Upper lobe of right lung (tissue), 1 donor: ENCODE data around the gene ZNG1A. TPM values are rescaled to one million over a fixed set of nuclear protein-coding genes. Genes with fewer than 3 reads are reported as not detected.
A peak's percentile ranks its signal among the peaks of the same experiment; 100 is the strongest.
"Not testable (repeated sequence)": the region's sequence is repeated elsewhere in the genome, so short reads cannot be mapped to it uniquely, and the experiment has no call there.

Experiments used
- ATAC-seq: fragments of 200-7000 bp; cut with Tn5 transposase; one replicate; pipeline ENCODE4 v1.9.1; 2020; ENCODE audit warnings: mild to moderate bottlenecking, moderate library complexity
- DNase-seq: peaks from one replicate; pipeline ENCODE4 v3.0.0-alpha.2; 2020
- H3K27ac ChIP-seq: fragments of 200-600 bp; one replicate; pipeline ENCODE4 v1.8.0; 2022
- H3K27me3 ChIP-seq: fragments of 200-600 bp; one replicate; pipeline ENCODE4 v1.8.0; 2022; ENCODE audit warnings: mild to moderate bottlenecking
- H3K36me3 ChIP-seq: fragments of 200-600 bp; one replicate; pipeline ENCODE4 v1.8.0; 2022
- H3K4me1 ChIP-seq: fragments of 200-600 bp; one replicate; pipeline ENCODE4 v1.8.0; 2022
- H3K4me3 ChIP-seq: fragments of 200-600 bp; one replicate; pipeline ENCODE4 v1.8.0; 2022; ENCODE audit warnings: mild to moderate bottlenecking
- H3K9me3 ChIP-seq: fragments of 200-600 bp; one replicate; pipeline ENCODE4 v1.8.0; 2022
- intact Hi-C: fragments of 100-400 bp; cut with DNase I; formaldehyde crosslinking; loops from one replicate; pipeline ENCODE4 v1.11.0; 2022
- total RNA-seq: library from RNA; stranded (reverse); fragmentation: NEBNext Ultra II Directional; extraction: Animal tissue kit (Norgen Biotek cat#: 25700); gene quantifications from one replicate; pipeline ENCODE4 v1.2.1, GENCODE V29; 2021
- TF ChIP-seq, protein P1 (sequence below): fragments of 200-600 bp; IDR thresholded peaks from one replicate; pipeline ENCODE4 v1.8.0; 2022; ENCODE audit warnings: antibody characterized with exemption
- donor health status: DM: no; HTN: yes; CAD: no; lungs with severe emphysema.

ZNG1A gene
- total RNA-seq, 1 donor from 2014 or later: 24.7 TPM

DNA sequence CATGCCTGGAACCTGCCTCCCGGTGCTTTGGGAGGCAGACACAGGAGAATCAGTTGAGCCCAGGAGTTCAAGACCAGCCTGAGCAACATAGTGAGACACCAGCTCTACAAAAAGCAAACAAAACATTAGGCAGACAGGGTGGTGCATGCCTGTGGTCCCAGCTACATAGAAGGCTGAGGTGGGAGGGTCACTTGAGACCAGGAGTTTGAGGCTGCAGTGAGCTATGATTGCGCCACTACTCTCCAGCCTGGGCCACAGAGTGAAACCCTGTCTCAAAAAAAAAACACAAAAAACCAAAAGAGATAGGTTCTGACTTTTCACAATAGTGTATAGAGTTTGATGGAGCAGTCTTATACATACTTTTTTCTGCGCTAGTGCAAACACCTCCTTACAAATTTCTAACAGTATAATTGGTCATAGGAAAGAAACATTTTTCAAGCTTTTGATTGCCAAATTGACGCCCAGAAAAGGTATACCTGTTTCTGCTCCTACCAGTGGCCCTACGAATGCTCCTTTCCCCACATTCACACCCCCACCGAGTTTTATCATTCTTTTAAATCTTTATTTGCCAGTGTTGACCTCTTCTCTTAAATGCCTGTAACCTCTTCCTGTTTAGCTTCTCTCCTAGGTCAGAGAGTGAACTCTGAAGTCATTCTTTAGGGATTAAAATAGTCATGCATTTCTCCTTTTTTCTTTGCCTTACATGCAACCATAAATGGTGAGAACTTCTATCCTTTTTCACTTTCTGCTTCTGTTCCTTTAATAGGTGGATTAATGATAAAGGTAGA is 43.3 kb upstream of the ZNG1A start:
- peak; percentile 60 for ATAC-seq
- no peak overlapping the region for H3K27ac ChIP-seq
- H3K9me3 ChIP-seq: no peaks in the 10 kb centered on the region
- peaks cover 4% of the 10 kb centered on the region for H3K4me1 ChIP-seq
- no peak for DNase-seq
- TF ChIP-seq, protein P1, sequence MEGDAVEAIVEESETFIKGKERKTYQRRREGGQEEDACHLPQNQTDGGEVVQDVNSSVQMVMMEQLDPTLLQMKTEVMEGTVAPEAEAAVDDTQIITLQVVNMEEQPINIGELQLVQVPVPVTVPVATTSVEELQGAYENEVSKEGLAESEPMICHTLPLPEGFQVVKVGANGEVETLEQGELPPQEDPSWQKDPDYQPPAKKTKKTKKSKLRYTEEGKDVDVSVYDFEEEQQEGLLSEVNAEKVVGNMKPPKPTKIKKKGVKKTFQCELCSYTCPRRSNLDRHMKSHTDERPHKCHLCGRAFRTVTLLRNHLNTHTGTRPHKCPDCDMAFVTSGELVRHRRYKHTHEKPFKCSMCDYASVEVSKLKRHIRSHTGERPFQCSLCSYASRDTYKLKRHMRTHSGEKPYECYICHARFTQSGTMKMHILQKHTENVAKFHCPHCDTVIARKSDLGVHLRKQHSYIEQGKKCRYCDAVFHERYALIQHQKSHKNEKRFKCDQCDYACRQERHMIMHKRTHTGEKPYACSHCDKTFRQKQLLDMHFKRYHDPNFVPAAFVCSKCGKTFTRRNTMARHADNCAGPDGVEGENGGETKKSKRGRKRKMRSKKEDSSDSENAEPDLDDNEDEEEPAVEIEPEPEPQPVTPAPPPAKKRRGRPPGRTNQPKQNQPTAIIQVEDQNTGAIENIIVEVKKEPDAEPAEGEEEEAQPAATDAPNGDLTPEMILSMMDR: no peak
- H3K4me3 ChIP-seq: no peak overlapping the region
- intact Hi-C loops: no loop called here
- H3K36me3 ChIP-seq: no peaks in the 10 kb centered on the region
- H3K27me3 ChIP-seq: no peaks in the 10 kb centered on the region

DNA sequence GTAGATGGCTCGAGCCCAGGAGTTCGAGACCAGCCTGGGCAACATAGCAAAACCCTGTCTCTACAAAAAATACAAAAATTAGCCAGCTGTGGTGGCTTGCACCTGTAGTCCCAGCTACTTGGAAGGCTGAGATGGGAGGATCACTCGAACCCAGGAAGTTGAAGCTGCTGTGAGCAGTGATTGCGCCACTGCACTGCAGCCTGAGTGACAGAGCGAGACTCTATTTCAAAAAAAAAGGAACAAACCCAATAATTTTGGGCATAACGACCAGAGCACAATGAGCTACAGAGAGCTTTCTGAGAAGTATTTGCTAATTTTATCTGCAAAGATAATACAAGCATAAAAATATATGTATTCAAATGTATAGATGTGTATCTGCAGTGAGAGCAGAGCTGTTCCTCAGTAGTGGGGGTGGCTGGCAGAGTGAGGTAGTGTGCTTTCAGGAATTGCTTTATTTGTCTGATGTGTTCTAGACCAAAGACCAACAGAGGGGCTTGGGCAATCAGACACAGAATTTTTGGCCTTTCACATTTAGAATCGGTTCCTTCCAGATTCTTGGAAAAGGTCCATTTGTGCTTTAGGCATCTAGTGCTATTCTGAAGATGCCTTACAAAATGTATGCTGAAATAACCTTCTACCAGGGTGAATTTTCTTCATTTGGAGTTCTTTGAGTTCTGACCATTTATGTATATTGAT is 41.0 kb upstream of the ZNG1A start:
- intact Hi-C loops: no loop called here
- no peak for DNase-seq
- no peaks in the 10 kb centered on the region for H3K9me3 ChIP-seq
- peaks cover 4% of the 10 kb centered on the region for H3K4me1 ChIP-seq
- no peak overlapping the region for H3K27ac ChIP-seq
- H3K36me3 ChIP-seq: no peaks in the 10 kb centered on the region
- H3K4me3 ChIP-seq: no peak overlapping the region
- peak; percentile 46 for ATAC-seq
- TF ChIP-seq, protein P1: no peak
- no peaks in the 10 kb centered on the region for H3K27me3 ChIP-seq

DNA sequence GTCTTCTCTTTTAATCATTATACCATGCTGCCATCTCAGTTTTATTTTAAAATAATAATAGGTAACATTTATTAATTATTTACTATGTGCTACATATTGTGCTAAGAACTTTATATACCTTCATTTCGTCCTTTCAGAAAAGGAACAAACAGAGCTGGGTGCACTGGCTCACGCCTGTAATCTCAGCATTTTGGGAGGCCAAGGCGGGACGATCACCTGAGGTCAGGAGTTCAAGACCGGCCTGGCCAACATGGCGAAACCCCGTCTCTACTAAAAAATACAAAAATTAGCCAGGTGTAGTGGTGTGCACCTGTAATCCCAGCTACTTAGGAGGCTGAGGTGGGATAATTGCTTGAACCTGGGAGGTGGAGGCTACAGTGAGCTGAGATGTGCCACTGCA is 40.2 kb upstream of the ZNG1A start:
- H3K27ac ChIP-seq, H3K4me3 ChIP-seq, H3K9me3 ChIP-seq, DNase-seq, H3K4me1 ChIP-seq, intact Hi-C loops, ATAC-seq, H3K36me3 ChIP-seq, H3K27me3 ChIP-seq: not testable (repeated sequence)

DNA sequence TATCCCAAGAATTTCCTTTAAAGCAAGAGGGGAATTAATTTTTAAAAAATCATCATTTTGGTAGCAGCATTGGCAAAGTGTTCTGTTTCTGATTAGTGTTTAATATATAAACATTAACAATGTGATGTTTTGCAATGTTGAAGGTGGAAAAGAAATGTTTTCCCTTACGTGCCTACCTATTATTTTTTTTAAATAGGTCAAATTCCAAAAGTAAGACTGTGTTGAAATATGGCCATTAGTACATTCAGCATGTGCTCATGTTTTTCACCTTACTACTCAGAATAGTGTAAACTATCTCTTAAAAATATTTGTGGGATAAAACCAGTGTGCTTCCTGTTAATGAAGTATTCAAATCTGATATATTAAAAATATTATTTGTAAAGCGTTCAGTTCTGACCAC is 39.1 kb upstream of the ZNG1A start:
- Histone ChIP-seq H3K27me3 (no peaks in the 10 kb centered on the region), H3K4me1 (peaks cover 7% of the 10 kb centered on the region), H3K4me3 (no peak overlapping the region), H3K27ac (no peak overlapping the region), H3K9me3 (no peaks in the 10 kb centered on the region), H3K36me3 (no peaks in the 10 kb centered on the region)
- DNase-seq (no peak), ATAC-seq (no peak)
- TF ChIP-seq, protein P1: no peak
- intact Hi-C loops: no loop called here

DNA sequence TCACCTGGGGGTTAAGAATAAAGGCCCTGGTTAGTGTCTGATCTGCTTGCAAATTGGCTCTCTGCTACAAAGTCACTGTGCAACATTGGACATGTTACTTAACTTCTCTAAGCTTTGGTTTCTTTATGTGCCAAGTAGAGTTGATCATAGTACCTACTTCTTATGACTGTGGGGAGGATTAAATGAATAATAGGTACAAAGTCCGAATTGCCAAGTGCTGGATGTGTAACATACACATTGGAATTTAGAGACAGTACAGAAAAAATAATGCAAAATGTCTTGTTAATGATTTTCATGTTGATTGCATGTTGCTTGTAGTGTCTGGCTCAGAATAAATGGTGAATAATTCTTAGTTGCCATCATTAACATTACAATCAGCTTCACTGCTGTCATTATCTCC is 38.0 kb upstream of the ZNG1A start:
- no peak for DNase-seq
- Histone ChIP-seq H3K36me3 (no peaks in the 10 kb centered on the region), H3K4me1 (peaks cover 9% of the 10 kb centered on the region), H3K27ac (peak overlapping the region; percentile 34), H3K9me3 (no peaks in the 10 kb centered on the region), H3K4me3 (peak overlapping the region; percentile 62), H3K27me3 (no peaks in the 10 kb centered on the region)
- ATAC-seq: no peak
- intact Hi-C loops: no loop called here
- TF ChIP-seq, protein P1: no peak

DNA sequence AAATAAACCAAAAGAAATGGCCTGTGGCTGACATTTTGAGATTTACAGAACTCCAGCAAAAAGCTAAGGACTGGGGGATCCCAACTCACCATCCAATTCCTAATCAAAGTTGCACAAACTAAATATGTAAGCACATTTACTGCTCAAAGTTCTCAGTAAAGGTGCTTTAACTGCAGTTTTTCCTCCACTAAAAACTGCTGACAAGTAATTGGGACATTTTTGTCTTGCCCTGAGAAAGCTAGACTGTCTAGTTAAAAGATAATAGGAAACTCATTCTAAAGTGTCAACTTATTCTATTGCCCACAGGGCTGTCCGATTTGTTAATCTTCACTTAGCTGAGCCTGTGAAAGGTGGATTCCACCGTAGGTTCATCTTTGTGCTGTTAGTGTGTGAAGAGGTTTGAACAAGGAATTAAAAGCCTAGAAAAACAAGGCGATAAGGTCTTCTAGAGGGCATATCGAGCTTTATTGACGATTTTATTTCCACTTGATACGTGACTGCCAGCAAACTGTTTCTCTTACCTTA is 36.8 kb upstream of the ZNG1A start:
- no peak for DNase-seq
- peaks cover 16% of the 10 kb centered on the region for H3K4me1 ChIP-seq
- ATAC-seq: no peak
- TF ChIP-seq, protein P1: no peak
- H3K4me3 ChIP-seq: peak overlapping the region; percentile 62
- no peaks in the 10 kb centered on the region for H3K36me3 ChIP-seq
- no peaks in the 10 kb centered on the region for H3K27me3 ChIP-seq
- no peaks in the 10 kb centered on the region for H3K9me3 ChIP-seq
- peak overlapping the region; percentile 89 for H3K27ac ChIP-seq
- intact Hi-C loops: no loop called here
